Measurements from ENCODE around the gene DAAM1.

- no peak for TF ChIP-seq ETV6 (CRISPR knock-in tag; IDR thresholded peaks at IDR 0.05)
- TF ChIP-seq, protein P1, sequence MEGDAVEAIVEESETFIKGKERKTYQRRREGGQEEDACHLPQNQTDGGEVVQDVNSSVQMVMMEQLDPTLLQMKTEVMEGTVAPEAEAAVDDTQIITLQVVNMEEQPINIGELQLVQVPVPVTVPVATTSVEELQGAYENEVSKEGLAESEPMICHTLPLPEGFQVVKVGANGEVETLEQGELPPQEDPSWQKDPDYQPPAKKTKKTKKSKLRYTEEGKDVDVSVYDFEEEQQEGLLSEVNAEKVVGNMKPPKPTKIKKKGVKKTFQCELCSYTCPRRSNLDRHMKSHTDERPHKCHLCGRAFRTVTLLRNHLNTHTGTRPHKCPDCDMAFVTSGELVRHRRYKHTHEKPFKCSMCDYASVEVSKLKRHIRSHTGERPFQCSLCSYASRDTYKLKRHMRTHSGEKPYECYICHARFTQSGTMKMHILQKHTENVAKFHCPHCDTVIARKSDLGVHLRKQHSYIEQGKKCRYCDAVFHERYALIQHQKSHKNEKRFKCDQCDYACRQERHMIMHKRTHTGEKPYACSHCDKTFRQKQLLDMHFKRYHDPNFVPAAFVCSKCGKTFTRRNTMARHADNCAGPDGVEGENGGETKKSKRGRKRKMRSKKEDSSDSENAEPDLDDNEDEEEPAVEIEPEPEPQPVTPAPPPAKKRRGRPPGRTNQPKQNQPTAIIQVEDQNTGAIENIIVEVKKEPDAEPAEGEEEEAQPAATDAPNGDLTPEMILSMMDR (IDR thresholded peaks at IDR 0.05): no peak
Observed at GRCh38 chr14:59417311-59417710, 228.8 kb downstream of the DAAM1 start.
